DOHH2 (cell line): ENCODE measurements around the gene ABCA5.

Source experiments
- H3F3A ChIP-seq: fragments of 200-600 bp; sonication (generic), shearing (Covaris generic); 2 replicates; pipeline ENCODE4 v1.6.0; 2016; ENCODE audit warnings: antibody characterized with exemption, mild to moderate bottlenecking; ENCODE audit not compliant: control insufficient read depth, insufficient read depth
- H3K27ac ChIP-seq: fragments of 200-600 bp; sonication (generic); 2 replicates; pipeline ENCODE4 v1.5.1; 2014; ENCODE audit warnings: low read depth, mild to moderate bottlenecking, low read length, moderate library complexity
- H3K27me3 ChIP-seq: fragments of 200-600 bp; sonication (generic); 2 replicates; pipeline ENCODE4 v1.6.1; 2014; ENCODE audit warnings: mild to moderate bottlenecking, low read length, mixed read lengths; ENCODE audit not compliant: control insufficient read depth
- H3K36me3 ChIP-seq: fragments of 200-600 bp; sonication (generic); 2 replicates; pipeline ENCODE4 v1.6.1; 2014; ENCODE audit warnings: mild to moderate bottlenecking, low read length, moderate library complexity, mixed read lengths; ENCODE audit not compliant: control insufficient read depth
- H3K4me1 ChIP-seq: fragments of 200-600 bp; sonication (generic); 2 replicates; pipeline ENCODE4 v1.6.1; 2014; ENCODE audit warnings: mild to moderate bottlenecking, low read length, mixed read lengths; ENCODE audit not compliant: control insufficient read depth
- H3K4me2 ChIP-seq: fragments of 200-600 bp; sonication (generic); 2 replicates; pipeline ENCODE4 v1.6.0; 2014; ENCODE audit warnings: mild to moderate bottlenecking, low read length, moderate library complexity
- H3K4me3 ChIP-seq: fragments of 200-600 bp; sonication (generic); 2 replicates; pipeline ENCODE4 v1.5.1; 2014; ENCODE audit warnings: mild to moderate bottlenecking, low read length, mixed read lengths
- H3K79me2 ChIP-seq: fragments of 200-600 bp; sonication (generic); 2 replicates; pipeline ENCODE4 v1.6.1; 2014; ENCODE audit warnings: mild to moderate bottlenecking, low read length, mixed read lengths; ENCODE audit not compliant: control insufficient read depth
- H3K9me2 ChIP-seq: fragments of 200-600 bp; sonication (generic); replicated peaks from 2 replicates; pipeline ENCODE4 v1.6.1; 2014; ENCODE audit warnings: mild to moderate bottlenecking, low read length, mixed read lengths; ENCODE audit not compliant: control insufficient read depth
- H3K9me3 ChIP-seq: fragments of 200-600 bp; sonication (generic); 2 replicates; pipeline ENCODE4 v1.6.1; 2014; ENCODE audit warnings: antibody characterized with exemption, low read length, mixed read lengths; ENCODE audit not compliant: control insufficient read depth, insufficient read depth
- H4K20me1 ChIP-seq: fragments of 200-600 bp; sonication (generic); 2 replicates; pipeline ENCODE4 v1.6.0; 2014; ENCODE audit warnings: low read depth, mild to moderate bottlenecking, antibody characterized with exemption, low read length, moderate library complexity; ENCODE audit not compliant: control insufficient read depth, insufficient read depth
- CTCF ChIP-seq: fragments of 200-600 bp; sonication (generic); IDR thresholded peaks from one replicate; pipeline ENCODE4 v1.5.1; 2014; ENCODE audit warnings: antibody characterized with exemption, mild to moderate bottlenecking, low read depth, low read length; ENCODE audit not compliant: poor library complexity, severe bottlenecking
- EZH2phosphoT487 ChIP-seq: fragments of 200-600 bp; sonication (generic); IDR thresholded peaks from 2 replicates; pipeline ENCODE4 v1.6.1; 2017; ENCODE audit warnings: borderline replicate concordance, mild to moderate bottlenecking, antibody characterized with exemption, low read length, moderate library complexity, mixed read lengths

The ABCA5 gene

DNA sequence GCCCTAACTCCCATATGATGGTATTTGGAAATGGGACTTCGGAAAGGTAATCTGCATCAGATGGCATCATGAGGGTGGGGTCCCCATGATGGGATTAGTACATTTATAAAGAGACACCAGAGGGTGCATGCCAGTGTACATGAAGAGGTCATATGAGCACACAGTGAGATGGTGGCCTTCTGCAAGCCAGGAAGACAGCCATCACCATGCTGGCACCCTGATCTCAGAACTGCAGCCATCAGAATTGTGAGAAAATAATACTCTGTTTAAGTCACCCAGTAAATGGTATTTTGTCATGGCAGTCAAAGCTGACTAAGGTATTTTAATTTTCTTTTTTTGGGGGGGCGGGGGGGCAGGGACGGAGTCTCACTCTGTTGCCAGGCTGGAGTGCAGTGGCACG, 51.2 kb downstream of the ABCA5 start:
- TF ChIP-seq EZH2phosphoT487, result no peak
- no peak for TF ChIP-seq CTCF
- no peak overlapping the region for H3K4me2 ChIP-seq
- H3K4me1 ChIP-seq, result no peaks in the 10 kb centered on the region
- no peaks in the 10 kb centered on the region for H3K36me3 ChIP-seq
- no peaks in the 10 kb centered on the region for H3K79me2 ChIP-seq
- no peaks in the 10 kb centered on the region for H4K20me1 ChIP-seq
- H3K9me3 ChIP-seq, result no peaks in the 10 kb centered on the region
- H3K27ac ChIP-seq, result no peak overlapping the region
- H3F3A ChIP-seq, result no peaks in the 10 kb centered on the region
- no peak overlapping the region for H3K4me3 ChIP-seq
- H3K9me2 ChIP-seq, result no peaks in the 10 kb centered on the region
- no peaks in the 10 kb centered on the region for H3K27me3 ChIP-seq

- H4K20me1 ChIP-seq, result no peaks in the 10 kb centered on the region
- no peaks in the 10 kb centered on the region for H3K36me3 ChIP-seq
- H3K79me2 ChIP-seq, result no peaks in the 10 kb centered on the region
- H3K4me1 ChIP-seq, result no peaks in the 10 kb centered on the region
- no peak overlapping the region for H3K4me2 ChIP-seq
- TF ChIP-seq CTCF (no peak), EZH2phosphoT487 (no peak)
- no peaks in the 10 kb centered on the region for H3F3A ChIP-seq
- no peaks in the 10 kb centered on the region for H3K9me2 ChIP-seq
- H3K9me3 ChIP-seq, result no peaks in the 10 kb centered on the region
- H3K4me3 ChIP-seq, result no peak overlapping the region
- H3K27me3 ChIP-seq, result no peaks in the 10 kb centered on the region
- H3K27ac ChIP-seq, result no peak overlapping the region
Measured at GRCh38 chr17:69271023-69271422, 55.9 kb downstream of the ABCA5 start.

DNA sequence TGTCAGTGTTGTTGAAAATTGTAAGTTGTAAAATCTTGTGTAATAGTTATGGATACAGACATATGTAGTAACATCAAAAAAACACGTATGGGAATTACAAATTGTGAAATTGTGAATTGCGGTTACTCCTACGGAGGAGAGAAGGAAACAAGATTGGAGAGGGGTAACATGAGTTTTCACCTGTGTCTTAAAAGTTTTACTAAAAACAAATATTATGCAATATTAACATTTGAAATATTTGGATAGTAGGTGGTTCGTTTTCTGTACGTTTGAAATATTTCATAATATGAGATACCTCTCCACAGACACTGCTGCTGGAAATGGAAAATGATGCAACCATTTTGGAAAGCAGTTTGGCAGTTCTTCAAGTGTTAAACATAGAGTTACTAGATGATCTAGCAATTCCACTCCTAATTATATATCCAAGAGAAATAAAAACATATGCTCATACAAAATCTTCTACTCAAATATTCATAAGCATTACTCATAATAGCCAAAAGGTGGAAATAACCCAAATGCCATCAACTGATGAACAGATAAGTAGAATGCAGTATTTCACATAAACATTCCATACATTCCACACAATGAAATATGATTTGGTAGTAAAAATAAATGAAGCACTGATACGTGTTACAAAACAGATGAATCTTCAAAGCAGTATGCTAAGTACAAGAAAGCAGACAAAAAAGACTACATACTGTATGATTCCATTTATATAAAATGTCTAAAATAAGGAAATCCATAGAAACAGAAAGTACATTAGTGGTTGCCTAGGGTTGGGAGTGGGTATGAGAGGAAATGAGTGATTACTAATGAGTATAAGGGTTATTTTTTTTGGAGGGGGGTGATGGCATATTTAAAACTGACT, 57.6 kb downstream of the ABCA5 start:
- no peaks in the 10 kb centered on the region for H3K4me1 ChIP-seq
- no peaks in the 10 kb centered on the region for H4K20me1 ChIP-seq
- H3K27me3 ChIP-seq, result no peaks in the 10 kb centered on the region
- no peak overlapping the region for H3K4me2 ChIP-seq
- H3K4me3 ChIP-seq, result no peak overlapping the region
- H3K9me3 ChIP-seq, result no peaks in the 10 kb centered on the region
- TF ChIP-seq EZH2phosphoT487 (no peak), CTCF (no peak)
- no peaks in the 10 kb centered on the region for H3K36me3 ChIP-seq
- no peak overlapping the region for H3K27ac ChIP-seq
- H3K9me2 ChIP-seq, result no peaks in the 10 kb centered on the region
- no peaks in the 10 kb centered on the region for H3F3A ChIP-seq
- H3K79me2 ChIP-seq, result no peaks in the 10 kb centered on the region
